HG02759 (cell line): ENCODE results near the gene NEO1.

Experiments used
- ATAC-seq: cut with Tn5 transposase; IDR thresholded peaks from one replicate; pipeline ENCODE4 v1.9.1; 2021; ENCODE audit warnings: mild to moderate bottlenecking, moderate library complexity; ENCODE audit not compliant: unreplicated experiment

Gene NEO1

GRCh38 chr15:73030122-73030679 lies 22.1 kb upstream of the NEO1 start:
- ATAC-seq: no peak

- ATAC-seq: no peak
These were observed 20.6 kb upstream of the NEO1 start for GRCh38 chr15:73031648-73032047.

GRCh38 chr15:73033611-73034010 lies 18.7 kb upstream of the NEO1 start:
- no peak for ATAC-seq

- no peak for ATAC-seq
These were observed 18.0 kb upstream of the NEO1 start for GRCh38 chr15:73034221-73034620.

GRCh38 chr15:73035221-73035620 lies 17.0 kb upstream of the NEO1 start:
- ATAC-seq: no peak

GRCh38 chr15:73038220-73038619 lies 14.0 kb upstream of the NEO1 start:
- no peak for ATAC-seq

GRCh38 chr15:73046073-73046472 lies 6.2 kb upstream of the NEO1 start:
- no peak for ATAC-seq

GRCh38 chr15:73047882-73048281 lies 4.4 kb upstream of the NEO1 start:
- no peak for ATAC-seq

GRCh38 chr15:73048624-73049295 lies 3.5 kb upstream of the NEO1 start:
- ATAC-seq: no peak

GRCh38 chr15:73049564-73050215 lies 2.6 kb upstream of the NEO1 start:
- no peak for ATAC-seq

DNA sequence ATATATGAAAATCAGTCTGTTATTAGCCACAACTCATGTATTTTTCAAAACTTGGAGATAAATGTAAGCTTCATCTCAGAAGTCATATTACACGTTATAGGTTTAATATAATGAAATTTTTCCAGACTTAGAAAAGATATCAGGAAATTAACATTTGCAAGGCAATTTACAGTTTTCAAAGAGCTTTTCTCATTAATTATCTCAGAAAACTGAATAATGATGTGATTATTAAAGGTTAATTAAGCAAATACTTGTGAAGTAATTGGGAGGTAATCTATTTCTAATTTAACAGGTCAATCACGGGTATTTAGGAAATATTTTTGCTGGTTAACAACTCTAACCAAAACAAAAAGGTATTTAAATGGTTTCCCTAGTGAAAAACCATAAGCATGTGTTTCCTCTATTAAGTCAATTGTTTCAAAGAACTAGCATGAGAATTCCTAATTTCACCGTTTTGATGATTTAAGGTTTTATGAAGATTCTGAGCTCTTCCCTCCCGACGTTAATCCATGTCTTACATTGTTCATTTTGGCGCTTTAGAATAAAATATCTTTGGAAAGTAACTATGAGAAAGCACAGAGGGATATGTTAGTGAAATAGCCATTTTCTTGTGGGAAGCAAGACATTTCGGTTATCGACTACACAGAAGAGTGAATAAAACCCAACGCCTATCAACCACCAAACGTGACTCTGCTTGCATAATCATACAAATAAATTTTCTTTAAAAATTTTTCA lies 1.5 kb upstream of the NEO1 start:
- ATAC-seq: no peak

DNA sequence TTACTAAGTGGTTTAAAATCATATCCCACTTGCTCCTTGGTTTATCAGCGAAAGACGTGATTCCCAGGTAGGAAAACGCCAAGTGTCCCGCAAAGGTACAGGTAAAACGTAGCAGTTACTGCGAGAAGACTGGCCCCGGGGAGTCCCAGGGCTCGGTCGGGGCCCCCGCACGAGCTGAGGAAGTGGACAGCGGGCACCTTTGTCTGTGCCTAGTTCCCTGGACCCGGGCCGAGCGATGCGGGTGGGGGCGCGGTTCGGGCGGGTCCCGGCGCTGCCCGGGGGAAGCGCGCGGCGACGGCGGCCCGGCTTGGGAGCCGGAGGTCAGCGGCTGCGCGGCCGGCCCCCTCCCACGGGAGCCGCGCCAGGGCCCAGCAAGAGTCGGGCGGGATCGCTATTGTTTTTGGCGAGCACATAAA lies 864 bp upstream of the NEO1 start:
- ATAC-seq: peak; percentile 12

- ATAC-seq: peak; percentile 38
These were observed 562 bp downstream of the NEO1 start for GRCh38 chr15:73052653-73053397.

DNA sequence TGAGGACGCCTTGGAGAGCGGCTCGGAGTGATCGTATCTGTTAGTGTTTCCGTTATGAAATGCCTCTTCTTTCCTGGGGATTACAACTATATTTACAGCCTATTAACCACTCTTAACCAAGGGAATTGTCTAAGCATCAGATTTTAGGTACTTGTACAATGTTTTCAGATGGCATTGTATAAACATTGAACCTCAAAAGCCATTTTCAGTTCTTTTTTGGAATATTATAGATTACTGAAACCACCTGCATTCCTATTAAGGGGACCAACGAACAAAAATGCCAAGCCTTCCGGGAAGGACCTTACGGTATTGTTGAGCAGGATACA lies 1.1 kb downstream of the NEO1 start:
- ATAC-seq: no peak

DNA sequence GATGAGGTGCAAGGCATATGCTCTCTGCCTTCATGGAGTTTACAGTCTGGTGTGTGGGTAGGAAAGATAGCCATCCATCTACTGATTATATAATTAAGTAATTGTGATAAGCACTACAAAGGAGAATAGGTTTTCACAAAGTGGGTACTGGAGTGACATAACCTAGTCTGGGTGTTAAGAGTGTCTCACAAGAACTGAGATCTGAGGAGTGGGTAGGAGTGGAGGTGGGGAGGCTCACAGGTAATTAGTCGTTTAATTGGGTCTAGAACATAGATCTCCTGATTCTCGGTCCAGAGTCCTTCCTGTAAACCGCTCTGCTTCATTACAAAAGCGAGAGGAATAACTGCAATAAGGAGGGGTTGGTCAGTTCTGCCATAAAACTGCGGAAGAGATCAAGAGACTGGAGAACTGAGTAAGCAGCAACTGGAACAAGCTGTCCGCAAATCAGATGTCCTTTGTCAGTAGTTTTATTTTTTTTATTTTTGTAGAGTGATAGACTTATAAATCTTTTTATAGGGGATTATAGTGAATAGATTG lies 2.2 kb downstream of the NEO1 start:
- ATAC-seq: no peak

- ATAC-seq: no peak
These were observed 4.2 kb downstream of the NEO1 start for GRCh38 chr15:73056460-73056859.

GRCh38 chr15:73058437-73058836 lies 6.2 kb downstream of the NEO1 start:
- no peak for ATAC-seq

DNA sequence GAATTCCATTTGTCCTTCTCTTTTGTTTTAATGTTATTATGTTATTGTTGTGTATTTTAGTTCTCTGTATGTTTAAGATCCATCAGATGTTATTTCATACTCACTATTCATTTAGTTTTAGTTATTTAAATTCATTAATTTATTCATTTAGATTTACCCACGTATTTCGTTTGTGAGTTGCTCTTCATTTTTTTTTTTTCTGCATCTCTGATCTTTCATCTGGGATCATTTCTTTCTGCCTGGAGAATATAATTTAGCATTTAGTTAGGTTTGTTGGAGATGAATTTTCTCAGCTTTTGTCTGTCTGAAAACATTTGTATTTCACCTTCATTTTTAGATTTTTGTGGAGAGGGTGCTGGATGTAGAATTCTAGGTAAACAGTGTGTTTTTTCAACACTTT lies 12.9 kb downstream of the NEO1 start:
- ATAC-seq: no peak

DNA sequence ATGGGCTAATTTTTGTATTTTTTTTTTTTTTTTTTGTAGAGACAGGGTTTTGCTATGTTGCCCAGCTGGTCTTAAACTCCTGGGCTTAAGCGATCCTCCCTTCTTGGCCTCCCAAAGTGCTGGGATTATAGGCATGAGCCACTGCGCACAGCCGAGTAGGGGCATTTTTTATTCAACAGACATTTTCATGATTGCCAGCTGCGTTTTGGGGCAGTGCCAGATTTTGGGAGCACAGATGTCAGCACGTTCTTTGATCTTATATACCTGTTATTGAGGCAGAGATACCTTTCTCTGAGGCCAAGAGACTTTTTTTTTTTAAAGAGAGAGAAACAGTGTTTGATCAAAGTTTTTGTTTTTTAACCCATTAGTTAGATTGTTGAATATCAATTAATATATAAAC lies 16.8 kb downstream of the NEO1 start:
- no peak for ATAC-seq

- no peak for ATAC-seq
These were observed 20.6 kb downstream of the NEO1 start for GRCh38 chr15:73072894-73073293.

GRCh38 chr15:73074241-73074640 lies 22.0 kb downstream of the NEO1 start:
- no peak for ATAC-seq
